GM18868 (cell line): Measurements from ENCODE around the gene SHISA4.
"Not testable (repeated sequence)": the region's sequence is repeated elsewhere in the genome, so short reads cannot be mapped to it uniquely, and the experiment has no call there.

Experiments used
- ATAC-seq: cut with Tn5 transposase; IDR thresholded peaks from one replicate; pipeline ENCODE4 v1.9.1; 2021; ENCODE audit warnings: mild to moderate bottlenecking, moderate library complexity; ENCODE audit not compliant: unreplicated experiment

Gene SHISA4

DNA sequence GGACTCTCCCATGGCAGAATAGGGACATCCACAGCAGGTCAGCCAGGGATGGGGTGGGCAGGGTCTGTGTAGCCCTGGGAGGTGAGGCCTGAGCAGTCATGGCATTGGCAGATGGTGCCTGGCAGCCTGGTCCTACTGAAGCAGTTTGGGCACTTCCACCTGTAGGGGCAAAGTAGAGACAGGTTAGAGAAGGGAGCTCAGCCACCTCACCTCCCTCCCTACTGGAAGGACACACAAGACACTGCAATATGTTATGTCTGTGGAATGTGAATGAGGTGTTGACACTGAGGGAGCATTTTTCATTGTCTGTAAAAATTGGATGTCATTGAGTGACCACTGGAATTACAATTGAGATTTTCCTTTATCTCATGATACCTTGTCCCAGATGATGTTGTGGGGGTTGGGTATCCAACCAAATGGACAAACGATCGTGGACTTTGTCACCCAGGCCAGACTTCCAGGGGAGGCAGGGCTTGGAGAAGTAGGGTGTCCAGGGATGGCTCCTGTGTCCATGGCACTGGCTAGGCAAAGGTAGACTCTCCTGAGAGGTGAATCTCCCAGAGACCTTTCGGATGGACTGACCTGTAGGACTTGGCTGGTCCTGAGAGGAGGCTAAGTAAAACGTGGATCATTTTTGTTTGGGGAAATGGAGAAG, 9.7 kb downstream of the SHISA4 start:
- no peak for ATAC-seq

- ATAC-seq, result no peak
Observed at GRCh38 chr1:201898992-201899391, 10.3 kb downstream of the SHISA4 start.

DNA sequence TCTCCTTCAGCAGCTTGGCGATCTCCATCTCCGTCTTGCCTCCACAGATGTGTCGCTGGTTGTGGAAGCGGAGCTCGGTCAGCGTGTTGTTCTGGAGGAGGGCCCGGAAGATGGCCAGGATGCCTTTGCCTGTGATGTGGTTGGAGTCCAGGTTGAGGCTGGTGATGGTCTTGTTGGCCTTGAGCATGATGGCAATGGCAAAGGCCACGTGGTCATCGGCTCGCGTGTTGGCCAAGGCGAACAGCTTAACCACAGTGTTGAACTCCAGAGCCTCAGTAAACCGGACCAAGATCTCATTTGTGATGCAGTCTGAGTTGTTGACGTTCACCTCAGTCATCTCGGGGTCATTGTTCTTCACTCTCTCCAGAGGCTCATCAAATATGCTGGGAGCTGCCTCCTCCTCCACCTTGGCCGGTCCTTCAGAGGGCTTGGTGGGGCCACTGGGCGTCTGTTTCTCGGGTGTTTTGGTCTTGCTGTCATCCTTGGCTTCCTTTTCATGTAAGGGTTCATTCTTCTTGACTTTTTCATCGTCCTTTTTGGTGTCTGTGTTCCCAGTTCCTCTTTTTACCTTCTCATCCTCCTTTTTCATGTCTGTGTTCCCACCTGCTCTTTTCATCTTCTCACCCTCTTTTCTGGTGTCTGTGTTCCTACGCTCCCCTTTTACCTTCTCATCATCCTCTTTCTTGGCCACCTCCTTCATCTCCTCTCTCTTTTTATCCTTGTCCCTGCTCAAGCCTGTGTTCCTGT, 11.2 kb downstream of the SHISA4 start:
- ATAC-seq, result no peak

GRCh38 chr1:201900476-201900875, 11.8 kb downstream of the SHISA4 start:
- ATAC-seq, result no peak

DNA sequence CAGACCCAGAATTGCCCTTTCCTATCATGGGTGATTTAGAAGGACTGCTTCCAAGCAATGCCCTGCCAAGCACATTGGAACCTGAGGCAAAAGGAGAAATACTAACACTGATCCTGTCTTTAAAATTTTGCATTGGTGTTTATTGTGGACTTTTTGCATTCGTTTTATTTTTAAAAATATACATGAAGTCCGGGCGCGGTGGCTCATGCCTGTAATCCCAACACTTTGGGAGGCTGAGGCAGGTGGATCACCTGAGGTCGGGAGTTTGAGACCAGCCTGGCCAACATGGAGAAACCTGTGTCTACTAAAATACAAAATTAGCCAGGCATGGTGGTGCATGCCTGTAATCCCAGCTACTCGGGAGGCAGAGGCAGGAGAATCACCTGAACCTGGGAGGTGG, 12.3 kb downstream of the SHISA4 start:
- ATAC-seq, result not testable (repeated sequence)

GRCh38 chr1:201902198-201902597, 13.5 kb downstream of the SHISA4 start:
- no peak for ATAC-seq

GRCh38 chr1:201903135-201903534, 14.4 kb downstream of the SHISA4 start:
- no peak for ATAC-seq

DNA sequence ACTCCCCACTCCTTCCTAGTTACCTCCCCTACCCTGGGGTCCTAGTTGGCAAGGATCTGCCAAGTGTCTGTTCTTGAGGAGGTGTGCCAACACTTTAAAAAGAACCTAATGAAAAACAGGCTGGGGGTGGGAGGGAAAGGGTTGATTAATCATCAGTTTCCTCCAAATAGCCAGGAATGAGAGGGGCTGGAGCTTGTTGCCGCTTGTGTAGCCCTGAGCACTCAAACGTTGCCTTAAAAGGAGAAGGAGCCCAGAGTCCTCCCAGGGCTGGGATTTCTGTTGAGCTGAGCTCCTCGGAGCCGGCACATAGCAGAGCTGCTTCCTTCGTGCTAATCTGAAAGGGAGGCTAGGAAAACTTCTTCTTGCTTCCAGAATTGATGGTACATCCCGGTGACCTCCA, 15.9 kb downstream of the SHISA4 start:
- ATAC-seq, result no peak

DNA sequence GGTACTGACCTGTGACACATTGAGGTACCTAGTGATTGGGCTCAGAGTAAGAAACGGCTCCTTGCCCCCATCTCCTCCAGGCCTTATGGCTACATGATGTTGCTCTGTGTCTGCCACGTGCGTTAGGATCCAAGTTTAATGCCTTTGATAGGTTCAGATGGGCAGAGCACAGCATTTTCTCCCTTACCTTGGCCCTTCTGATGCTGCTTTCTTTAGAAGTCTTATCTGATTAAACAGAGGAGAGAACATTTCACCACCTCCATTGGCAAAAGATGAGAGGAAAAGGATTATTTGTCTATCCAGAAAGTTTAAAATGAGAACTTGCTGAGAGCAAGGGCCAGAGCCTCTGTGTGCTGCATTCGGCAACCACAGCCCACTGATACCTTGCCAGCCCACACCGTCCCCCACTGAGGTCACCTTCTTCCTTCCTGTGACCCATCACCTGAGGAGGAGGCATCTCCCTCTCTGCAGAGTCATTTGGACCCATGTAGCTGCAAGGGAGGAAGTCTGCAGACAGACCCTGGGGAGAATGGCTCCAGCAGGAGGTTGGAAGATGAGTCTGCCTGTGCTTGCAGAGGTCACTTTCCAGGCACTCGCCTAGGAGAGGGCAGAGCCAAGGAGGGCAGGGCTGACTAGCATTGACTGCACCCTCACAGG, 16.7 kb downstream of the SHISA4 start:
- ATAC-seq, result no peak

DNA sequence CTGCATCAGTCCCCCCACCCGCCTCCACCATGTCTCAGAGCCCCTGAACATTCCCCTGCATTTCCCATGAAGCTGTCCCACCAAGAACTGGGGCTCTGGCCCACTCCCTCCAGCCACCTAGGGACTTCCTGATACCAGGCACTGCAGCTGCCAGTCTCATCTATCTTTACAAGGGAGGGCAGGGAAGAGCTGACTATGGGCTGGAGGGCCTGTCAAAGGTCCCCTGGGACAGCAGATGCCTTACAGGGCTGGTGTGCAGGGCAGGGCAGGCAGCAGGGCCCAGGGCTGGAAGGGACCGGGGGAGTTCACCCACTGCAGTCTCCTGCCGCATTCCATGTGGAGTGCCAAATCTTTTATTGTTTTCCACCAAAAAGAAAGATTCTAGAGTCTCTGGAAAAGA, 17.6 kb downstream of the SHISA4 start:
- no peak for ATAC-seq

- ATAC-seq, result no peak
Observed at GRCh38 chr1:201907621-201908020, 18.9 kb downstream of the SHISA4 start.

- no peak for ATAC-seq
Observed at GRCh38 chr1:201911826-201912571, 23.3 kb downstream of the SHISA4 start.

GRCh38 chr1:201912832-201913231, 24.1 kb downstream of the SHISA4 start:
- no peak for ATAC-seq

DNA sequence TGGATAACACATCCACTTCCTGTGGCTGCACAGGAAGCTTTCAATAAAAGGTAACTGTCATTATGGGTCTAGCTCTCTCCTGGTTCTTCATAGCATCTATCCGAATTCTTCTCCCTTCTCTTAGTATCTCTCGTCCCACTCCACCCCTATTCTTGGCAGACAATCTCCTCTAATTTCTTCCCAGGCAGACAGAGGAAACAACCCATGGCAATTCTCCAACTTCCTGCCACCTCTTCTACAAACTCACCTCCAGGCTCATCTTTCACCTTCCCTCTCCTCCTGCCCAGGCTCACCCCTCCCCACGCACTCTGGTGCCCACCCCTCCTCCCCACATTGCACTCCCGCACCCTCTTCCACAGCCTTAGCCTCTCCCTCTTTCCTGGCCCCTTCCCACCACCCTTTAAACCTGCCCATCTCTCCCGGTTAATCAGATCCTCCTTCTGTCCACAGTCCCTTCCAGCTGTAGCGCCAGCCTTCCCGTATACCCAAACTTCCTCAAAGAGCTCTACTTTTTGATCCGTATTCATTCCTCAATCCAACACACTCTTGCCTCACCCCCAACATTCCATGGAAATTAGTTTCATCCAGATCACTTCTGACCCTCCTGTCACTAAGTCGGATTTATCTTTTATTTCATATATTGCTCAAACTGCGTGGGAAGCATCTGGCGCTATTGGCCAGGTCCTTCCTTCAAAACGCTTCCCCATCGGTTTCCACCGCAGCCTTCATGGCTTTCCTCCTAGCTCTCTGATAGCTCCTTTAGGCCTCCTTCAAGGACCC, 25.9 kb downstream of the SHISA4 start:
- ATAC-seq, result no peak

- no peak for ATAC-seq
Observed at GRCh38 chr1:201916649-201917249, 28.1 kb downstream of the SHISA4 start.

DNA sequence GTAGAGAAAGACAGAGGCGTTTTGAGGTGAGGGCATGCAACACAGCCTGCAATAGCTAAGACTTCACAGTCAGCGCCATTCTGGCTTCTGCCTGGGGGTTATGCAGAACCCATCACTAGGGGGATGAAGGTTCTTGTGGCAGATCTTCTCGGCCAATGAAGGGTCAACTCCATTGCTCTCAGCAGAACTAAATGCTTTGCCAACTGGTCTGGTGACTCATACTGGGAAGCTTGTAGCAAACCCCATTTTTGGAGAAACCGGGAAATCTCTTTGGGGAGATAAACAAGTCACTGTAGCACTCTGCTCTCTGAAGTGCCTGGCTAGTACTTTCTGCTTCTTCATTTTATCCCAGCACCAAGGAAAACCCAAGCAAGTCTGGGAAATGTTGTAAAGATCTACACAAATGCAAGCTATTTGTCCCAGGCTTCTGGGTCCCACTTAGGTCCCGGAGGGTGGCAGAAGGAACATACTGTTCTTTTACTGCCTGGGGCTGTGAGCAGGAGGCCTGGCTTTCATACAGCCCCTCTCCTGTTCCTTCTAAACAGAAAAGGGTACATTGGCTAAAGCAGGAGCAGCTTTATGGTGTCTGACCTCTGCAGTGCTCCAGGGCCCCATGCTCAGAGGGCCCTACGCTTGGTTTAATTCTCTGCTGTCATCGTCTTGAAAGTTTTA, 28.8 kb downstream of the SHISA4 start:
- no peak for ATAC-seq

DNA sequence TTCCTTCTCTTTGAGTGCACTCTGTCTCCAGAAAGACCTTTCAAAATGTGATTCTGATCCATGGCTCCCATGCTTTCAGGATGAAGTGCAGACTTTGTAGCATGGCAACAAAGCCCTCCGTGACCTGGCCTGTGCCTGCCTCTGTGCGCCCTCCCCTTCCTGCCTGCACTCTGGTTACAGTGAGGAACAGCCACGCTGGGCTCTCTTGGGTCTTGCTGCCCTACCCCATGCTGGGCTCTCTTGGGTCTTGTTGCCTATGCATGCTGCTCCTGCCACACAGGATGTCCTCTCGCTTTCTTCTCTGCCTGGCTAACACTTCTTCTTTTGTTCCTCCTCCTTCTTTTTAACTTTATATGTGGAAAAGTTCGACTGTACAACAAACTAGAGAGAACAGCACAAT, 29.6 kb downstream of the SHISA4 start:
- no peak for ATAC-seq

DNA sequence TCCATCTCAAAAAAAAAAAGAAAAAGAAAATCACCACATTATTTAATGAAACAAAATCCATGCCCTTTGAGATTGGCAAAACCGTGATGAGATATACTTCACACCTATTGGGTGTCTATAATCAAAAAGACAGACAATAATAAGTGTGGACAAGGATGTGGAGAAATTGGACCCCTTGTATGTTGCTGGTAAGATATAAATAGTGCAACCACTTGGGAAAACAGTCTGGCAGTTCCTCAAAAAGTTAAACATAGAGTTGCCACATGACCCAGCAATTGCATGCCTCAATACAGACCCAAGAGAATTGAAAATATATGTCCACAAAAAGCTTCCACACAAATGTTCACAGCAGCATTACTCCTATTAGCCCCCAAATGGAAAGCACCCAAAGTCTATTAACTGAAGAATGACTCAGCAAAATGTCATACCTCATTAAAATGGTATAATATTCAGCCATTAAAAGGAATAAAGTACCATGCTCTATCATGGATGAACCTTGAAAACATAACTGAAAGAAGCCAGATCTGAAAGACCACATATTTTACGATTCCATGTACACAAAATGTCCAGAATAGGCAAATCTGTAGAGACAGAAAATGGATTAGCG, 33.4 kb downstream of the SHISA4 start:
- ATAC-seq, result no peak

GRCh38 chr1:201925301-201925567, 36.5 kb downstream of the SHISA4 start:
- ATAC-seq, result no peak
